Stimulated activated CD8-positive, alpha-beta memory T cell treated with anti-CD3 and anti-CD28 coated beads, Interleukin-2, amount 100 ng/mL, for 1 hour (primary cell): ENCODE data around the gene RAB40AL.
"Not testable (repeated sequence)": the region's sequence is repeated elsewhere in the genome, so short reads cannot be mapped to it uniquely, and the experiment has no call there.

Source experiments
- DNase-seq, 2 donors: peaks; one replicate each; pipeline ENCODE4 v3.0.0-alpha.2; 2020; ENCODE audit warnings: low read depth in 2 of 2

RAB40AL gene

GRCh38 chrX:102936972-102937371, at the start of gene RAB40AL:
Gene RAB40AL, plus strand, starts transcription at chrX:102937272. Its CDS starts 47 bp downstream, at chrX:102937319.
- not testable (repeated sequence) for DNase-seq

- no peak for DNase-seq
Observed at GRCh38 chrX:102887687-102888086, 49.4 kb upstream of the RAB40AL start.

DNA sequence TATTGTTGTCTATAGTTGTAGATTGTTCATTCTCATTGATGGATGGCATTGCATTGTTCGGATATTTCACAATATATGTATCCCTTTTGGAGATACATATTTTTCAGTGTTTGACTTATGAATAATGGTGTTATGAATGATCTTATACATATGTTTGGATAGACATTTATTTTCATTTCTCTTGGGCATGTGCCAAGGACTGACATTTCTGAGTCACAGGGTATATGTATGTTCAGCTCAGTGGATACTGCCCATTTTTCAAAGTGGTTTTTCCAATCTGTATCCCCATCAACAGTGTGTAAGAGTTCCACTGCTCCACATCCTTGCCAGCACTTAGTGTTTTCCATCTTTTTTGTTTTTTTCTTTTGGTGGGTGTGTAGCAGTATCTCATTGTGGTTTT, 45.0 kb upstream of the RAB40AL start:
- no peak for DNase-seq

- peak; percentile 34 to 41 for DNase-seq
Observed at GRCh38 chrX:102899940-102900916, 36.8 kb upstream of the RAB40AL start.

DNA sequence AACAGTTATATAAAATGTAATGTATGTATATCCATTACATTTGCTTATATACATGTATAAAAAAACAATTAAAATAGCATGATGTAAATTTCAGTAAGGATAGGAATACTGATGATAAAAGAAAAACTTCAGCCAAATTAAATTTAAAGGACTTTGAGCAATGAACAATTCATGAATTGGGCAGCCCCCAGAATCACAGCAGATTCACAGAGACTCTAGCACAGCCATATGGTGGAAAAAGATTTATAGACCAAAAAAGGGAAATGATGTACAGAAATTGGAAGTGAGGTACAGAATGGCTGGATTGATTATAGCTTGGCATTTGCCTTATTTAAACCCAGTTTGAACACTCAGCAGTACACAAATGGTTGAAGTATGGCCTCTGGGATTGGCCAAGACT, 34.7 kb upstream of the RAB40AL start:
- DNase-seq = no peak

DNA sequence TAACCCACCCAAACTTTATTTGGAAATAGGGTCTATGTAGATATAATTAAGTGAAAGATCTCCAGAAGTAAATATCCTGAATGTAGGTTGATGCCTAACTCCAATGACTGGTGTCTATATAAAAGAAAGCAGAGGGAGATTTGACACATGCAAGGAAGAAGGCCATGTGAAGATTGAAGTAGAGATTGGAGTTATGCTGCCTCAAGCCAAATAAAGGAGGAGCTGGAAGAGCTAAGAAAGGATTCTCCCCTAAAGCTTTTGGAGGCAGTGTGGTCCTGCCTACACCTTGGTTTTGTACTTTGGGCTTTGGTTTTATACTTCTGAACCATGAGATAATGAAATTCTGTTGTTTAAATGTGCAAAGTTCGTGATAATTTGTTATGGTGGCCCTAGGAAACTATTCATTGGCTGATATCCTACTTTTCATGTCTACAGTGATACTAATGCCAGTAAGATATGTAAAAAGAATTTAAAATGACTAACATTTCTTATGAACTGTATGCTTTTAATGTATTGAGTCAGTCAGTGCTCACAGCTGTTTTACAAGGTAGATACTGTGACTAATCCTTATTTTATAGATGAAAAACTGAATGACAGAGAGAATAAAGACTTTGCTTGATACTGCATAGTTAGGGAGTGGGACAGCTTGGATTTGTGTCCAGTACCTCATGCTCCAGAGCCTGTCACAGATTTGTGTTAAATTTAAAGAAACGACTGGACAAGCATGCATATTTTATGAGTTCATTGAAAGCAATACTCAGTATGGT, 5.9 kb upstream of the RAB40AL start:
- DNase-seq = no peak

- no peak for DNase-seq
Observed at GRCh38 chrX:102934624-102935023, 2.4 kb upstream of the RAB40AL start.

DNA sequence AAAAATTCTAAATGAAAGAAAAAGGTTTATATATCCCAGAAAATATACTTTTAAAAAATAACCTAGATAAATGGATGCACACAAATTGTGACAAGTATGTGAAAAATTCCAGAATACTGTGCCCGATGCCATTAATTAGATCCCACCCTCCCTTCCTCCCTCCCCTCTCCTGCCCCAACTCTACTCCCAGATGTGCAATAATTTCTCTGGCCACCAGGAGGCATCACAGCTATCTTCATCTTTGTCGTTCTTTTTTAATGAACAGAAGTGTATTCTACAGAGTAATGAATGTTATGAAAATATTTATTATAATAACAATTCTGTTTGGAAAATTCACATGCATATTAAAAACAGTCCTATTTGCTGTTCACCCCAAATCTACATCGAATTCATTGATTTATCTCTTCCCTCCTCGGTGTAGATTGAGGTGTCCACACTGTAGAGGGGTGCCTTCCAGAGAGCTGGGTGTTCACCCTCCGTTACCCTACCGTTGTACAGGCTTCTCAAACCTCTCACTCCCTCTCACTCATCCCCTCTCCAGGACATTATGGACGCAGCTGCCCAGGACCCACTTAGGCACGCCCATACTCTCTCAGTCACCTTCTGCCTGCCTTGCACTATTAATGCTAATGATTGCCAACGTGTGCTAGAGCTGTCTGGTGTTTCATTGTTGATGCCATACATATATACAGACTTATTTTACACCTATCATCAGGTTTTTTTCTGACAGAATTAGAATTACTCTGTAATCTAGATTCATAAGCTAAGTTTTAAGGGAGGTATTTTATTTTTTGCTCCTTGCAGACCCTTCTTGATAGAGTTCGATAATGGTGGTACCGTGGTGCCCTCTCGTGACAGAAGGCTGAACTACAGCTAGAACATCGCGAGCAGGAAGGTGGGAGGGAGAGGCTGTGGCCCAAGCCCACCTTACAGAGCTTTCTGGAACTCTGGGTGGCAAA, 14.1 kb downstream of the RAB40AL start:
- DNase-seq = peak; percentile 7 to 16

- no peak for DNase-seq
Observed at GRCh38 chrX:102957751-102958150, 20.7 kb downstream of the RAB40AL start.

GRCh38 chrX:102958794-102959193, 21.7 kb downstream of the RAB40AL start:
- no peak for DNase-seq

DNA sequence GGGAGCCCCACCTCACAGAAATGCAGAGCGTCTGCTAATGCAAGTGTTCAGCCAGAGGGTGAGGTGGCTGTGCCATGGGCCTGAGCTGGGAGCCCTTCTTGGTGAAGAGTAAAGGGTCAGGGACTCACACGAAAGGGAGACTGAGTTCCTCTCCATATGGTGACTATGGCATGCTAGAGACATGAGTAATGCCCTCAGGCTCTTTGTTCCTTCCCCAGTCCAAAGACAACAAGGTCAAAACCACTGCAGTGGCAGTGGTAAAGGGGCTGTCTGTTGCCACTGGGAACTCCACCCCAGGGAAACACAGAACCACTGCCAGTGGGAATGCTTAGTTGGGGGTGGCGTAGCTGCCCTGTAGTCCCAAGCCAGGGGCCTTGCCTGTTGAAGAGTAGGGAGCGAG, 22.4 kb downstream of the RAB40AL start:
- no peak for DNase-seq

- no peak for DNase-seq
Observed at GRCh38 chrX:102963955-102964354, 26.9 kb downstream of the RAB40AL start.

DNA sequence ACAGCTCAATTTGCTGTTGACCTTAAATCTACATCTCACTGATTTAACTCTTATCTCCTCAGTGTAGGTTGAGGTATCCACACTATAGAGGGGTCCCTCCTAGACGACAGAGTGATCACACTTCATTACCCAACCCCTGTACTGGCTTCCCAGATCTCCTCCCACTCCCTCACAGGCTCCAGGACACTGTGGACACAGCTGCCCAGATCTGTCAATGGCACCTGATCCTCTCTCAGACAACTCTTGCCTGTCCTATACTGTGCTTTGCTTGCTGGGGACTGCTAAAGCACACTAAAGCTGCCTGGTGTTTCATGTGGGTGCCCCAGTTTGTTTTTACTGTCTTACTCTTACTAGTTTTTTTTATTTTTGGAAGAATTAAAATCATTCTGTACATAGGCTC, 27.9 kb downstream of the RAB40AL start:
- DNase-seq = no peak

GRCh38 chrX:102966701-102967100, 29.6 kb downstream of the RAB40AL start:
- no peak for DNase-seq

DNA sequence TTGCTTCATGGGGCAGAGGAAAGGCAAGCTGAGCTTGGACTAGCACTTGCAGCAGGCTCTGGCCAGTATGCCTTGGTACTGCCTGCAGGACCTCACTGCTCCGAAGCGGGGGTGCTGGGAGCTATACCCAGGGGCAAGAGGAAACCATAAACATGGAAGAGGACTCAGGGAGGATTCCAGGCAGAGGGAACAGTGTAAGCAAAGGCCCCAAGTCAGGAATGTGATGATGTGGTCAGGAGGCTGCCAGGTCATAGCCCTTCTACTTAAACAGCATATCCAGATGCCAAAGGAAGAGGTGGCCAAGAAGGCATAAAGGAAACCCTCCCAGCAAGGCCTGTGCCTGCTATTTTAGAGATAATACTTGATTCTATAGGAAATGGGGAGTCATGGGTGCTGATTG, 31.1 kb downstream of the RAB40AL start:
- DNase-seq = no peak

DNA sequence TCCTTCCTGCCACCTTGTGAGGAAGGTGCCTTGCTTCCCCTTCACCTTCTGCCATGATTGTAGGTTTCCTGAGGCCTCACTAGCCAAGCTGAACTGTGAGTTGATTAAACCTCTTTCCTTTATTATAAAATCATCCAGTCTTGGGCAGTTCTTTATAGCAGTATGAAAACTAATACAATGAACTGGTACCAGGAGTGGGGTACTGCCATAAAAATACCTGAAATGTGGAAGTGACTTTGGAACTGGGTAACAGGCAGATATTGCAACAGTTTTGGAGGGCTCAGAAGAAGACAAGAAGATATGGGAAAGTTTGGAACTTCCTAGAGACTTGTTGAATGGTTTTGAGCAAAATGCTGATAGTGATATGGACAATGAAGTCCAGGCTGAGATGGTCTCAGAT, 34.5 kb downstream of the RAB40AL start:
- not testable (repeated sequence) for DNase-seq

DNA sequence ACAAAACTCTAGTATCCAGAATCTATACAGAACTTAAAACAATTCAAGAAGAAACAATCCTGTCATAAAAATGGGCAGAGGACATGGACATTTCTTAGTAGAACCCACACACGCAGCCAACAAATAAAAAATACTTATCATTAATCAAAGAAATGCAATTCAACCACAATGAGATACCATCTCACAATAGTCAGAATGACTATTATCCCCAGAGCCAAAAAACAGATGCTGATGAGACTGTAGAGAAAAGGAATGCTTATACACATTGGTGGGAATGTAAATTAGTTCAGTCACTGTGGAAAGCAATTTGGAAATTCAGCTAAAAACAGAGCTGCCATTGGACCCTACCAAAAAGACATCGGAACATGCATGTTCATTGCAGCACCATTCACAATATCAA, 37.9 kb downstream of the RAB40AL start:
- DNase-seq = no peak

GRCh38 chrX:102976286-102976685, 39.2 kb downstream of the RAB40AL start:
- DNase-seq = no peak

- DNase-seq = no peak
Observed at GRCh38 chrX:102976793-102977495, 39.9 kb downstream of the RAB40AL start.

- no peak for DNase-seq
Observed at GRCh38 chrX:102978594-102978993, 41.5 kb downstream of the RAB40AL start.

- DNase-seq = no peak
Observed at GRCh38 chrX:102979536-102979935, 42.5 kb downstream of the RAB40AL start.
